GM23338 (cell line): ENCODE results near the gene NDP. TPM values are rescaled to one million over a fixed set of nuclear protein-coding genes. Genes with fewer than 3 reads are reported as not detected.

ENCODE experiments used
- ATAC-seq: fragments of 200-7000 bp; cut with Tn5 transposase; 3 replicates; pipeline ENCODE4 v1.9.1; 2020
- DNase-seq: peaks from one replicate; pipeline ENCODE4 v3.0.0-alpha.2; 2015; ENCODE audit warnings: low spot score
- H2AFZ ChIP-seq: fragments of 200-600 bp; sonication (generic); 2 replicates; pipeline ENCODE4 v1.8.0; 2016; ENCODE audit warnings: antibody characterized with exemption, mild to moderate bottlenecking, moderate library complexity
- H3F3A ChIP-seq: fragments of 200-600 bp; sonication (generic); replicated peaks from 2 replicates; pipeline ENCODE4 v1.8.0; 2017; ENCODE audit warnings: antibody characterized with exemption, mixed run types, low read depth
- H3K27ac ChIP-seq: fragments of 200-600 bp; sonication (generic); 2 replicates; pipeline ENCODE4 v1.6.1; 2016; ENCODE audit warnings: low read depth
- H3K27me3 ChIP-seq: fragments of 200-600 bp; sonication (generic); 2 replicates; pipeline ENCODE4 v1.8.0; 2016; ENCODE audit warnings: mild to moderate bottlenecking, mixed run types, moderate library complexity; ENCODE audit not compliant: insufficient read depth
- H3K36me3 ChIP-seq: fragments of 200-600 bp; sonication (generic); 2 replicates; pipeline ENCODE4 v1.8.0; 2016; ENCODE audit warnings: mild to moderate bottlenecking; ENCODE audit not compliant: insufficient read depth
- H3K4me1 ChIP-seq: fragments of 200-600 bp; sonication (generic); 2 replicates; pipeline ENCODE4 v1.8.0; 2016; ENCODE audit warnings: mild to moderate bottlenecking, moderate library complexity; ENCODE audit not compliant: insufficient read depth
- H3K4me2 ChIP-seq: fragments of 200-600 bp; sonication (generic); 2 replicates; pipeline ENCODE4 v1.7.1; 2017; ENCODE audit warnings: mixed run types
- H3K4me3 ChIP-seq: fragments of 200-600 bp; sonication (generic); 2 replicates; pipeline ENCODE4 v1.6.1; 2016; ENCODE audit warnings: mixed run types
- H3K79me2 ChIP-seq: fragments of 200-600 bp; sonication (generic); replicated peaks from 2 replicates; pipeline ENCODE4 v1.8.0; 2017; ENCODE audit warnings: mild to moderate bottlenecking; ENCODE audit not compliant: insufficient read depth
- H3K9me2 ChIP-seq: fragments of 200-600 bp; sonication (generic); 2 replicates; pipeline ENCODE4 v1.8.0; 2017; ENCODE audit not compliant: insufficient read depth
- H4K20me1 ChIP-seq: fragments of 200-600 bp; sonication (generic); replicated peaks from 2 replicates; pipeline ENCODE4 v1.8.0; 2017; ENCODE audit warnings: mild to moderate bottlenecking; ENCODE audit not compliant: insufficient read depth
- H3K27ac Mint-ChIP-seq: 2 replicates; pipeline ENCODE4 v1.8.0; 2020; ENCODE audit warnings: inconsistent platforms, mild to moderate bottlenecking, moderate library complexity, mixed read lengths
- H3K27me3 Mint-ChIP-seq: 3 replicates; pipeline ENCODE4 v1.8.0; 2022; ENCODE audit warnings: low read depth, mild to moderate bottlenecking, moderate library complexity, mixed read lengths, inconsistent platforms; ENCODE audit not compliant: insufficient read depth, poor library complexity
- H3K36me3 Mint-ChIP-seq: 3 replicates; pipeline ENCODE4 v1.8.0; 2021; ENCODE audit warnings: low read depth, mild to moderate bottlenecking, inconsistent platforms, moderate library complexity, mixed read lengths
- H3K4me1 Mint-ChIP-seq: 3 replicates; pipeline ENCODE4 v1.8.0; 2020; ENCODE audit warnings: mild to moderate bottlenecking, inconsistent platforms, mixed read lengths
- H3K4me3 Mint-ChIP-seq: 3 replicates; pipeline ENCODE4 v1.8.0; 2021; ENCODE audit warnings: moderate library complexity, mild to moderate bottlenecking, inconsistent platforms, mixed read lengths
- H3K9me3 Mint-ChIP-seq: 3 replicates; pipeline ENCODE4 v1.8.0; 2020; ENCODE audit warnings: moderate library complexity, mild to moderate bottlenecking, inconsistent platforms, mixed read lengths
- CREB1 ChIP-seq: fragments of 250-450 bp; sonication (Bioruptor Pico); IDR thresholded peaks from 2 replicates; pipeline ENCODE4 v1.5.0; 2020; ENCODE audit warnings: low read depth, mild to moderate bottlenecking, moderate library complexity
- CTCF ChIP-seq, 2 experiments: fragments of 200-600 bp in 1 of 2; sonication (generic) in 1 of 2; conservative IDR thresholded peaks; 2 replicates each; pipeline versions ENCODE4 v1.5.1 to v1.6.1; 2016 to 2017; ENCODE audit warnings: antibody characterized with exemption in 2 of 2, low read depth in 2 of 2, mild to moderate bottlenecking in 2 of 2, moderate library complexity in 1 of 2
- EZH2 ChIP-seq: fragments of 200-600 bp; sonication (generic); IDR thresholded peaks from one replicate; pipeline ENCODE4 v1.8.0; 2017; ENCODE audit warnings: antibody characterized with exemption, mild to moderate bottlenecking, low read depth; ENCODE audit not compliant: unreplicated experiment
- EZH2phosphoT487 ChIP-seq: fragments of 200-600 bp; sonication (generic); IDR thresholded peaks from one replicate; pipeline ENCODE4 v1.8.1; 2018; ENCODE audit warnings: antibody characterized with exemption; ENCODE audit not compliant: unreplicated experiment
- JUNB ChIP-seq: IDR thresholded peaks from one replicate; pipeline ENCODE4 v1.6.1; 2016; ENCODE audit warnings: antibody characterized with exemption; ENCODE audit not compliant: unreplicated experiment
- NANOG ChIP-seq: IDR thresholded peaks from 2 replicates; pipeline ENCODE4 v1.6.1; 2016; ENCODE audit warnings: antibody characterized with exemption, borderline replicate concordance
- POLR2AphosphoS5 ChIP-seq: IDR thresholded peaks from 2 replicates; pipeline ENCODE4 v1.6.1; 2016; ENCODE audit warnings: antibody characterized with exemption, low read depth
- REST ChIP-seq: IDR thresholded peaks from one replicate; pipeline ENCODE4 v1.6.1; 2018; ENCODE audit warnings: antibody characterized with exemption; ENCODE audit not compliant: unreplicated experiment
- STAT1 ChIP-seq: IDR thresholded peaks from one replicate; pipeline ENCODE4 v1.6.1; 2016; ENCODE audit warnings: antibody characterized with exemption; ENCODE audit not compliant: unreplicated experiment
- ZNF114 ChIP-seq: fragments of 250-450 bp; sonication (Bioruptor Pico); IDR thresholded peaks from 2 replicates; pipeline ENCODE4 v1.5.0; 2020; ENCODE audit warnings: mild to moderate bottlenecking, moderate library complexity
- ZNF331 ChIP-seq: fragments of 250-450 bp; sonication (Bioruptor Pico); IDR thresholded peaks from 2 replicates; pipeline ENCODE4 v1.5.0; 2020; ENCODE audit warnings: low read depth, mild to moderate bottlenecking, moderate library complexity
- polyA plus RNA-seq: library from polyadenylated mRNA; unstranded; fragments of >200 nt; fragmentation: Nextera tagmentation; extraction: Ambion mirVana; gene quantifications from 2 replicates; pipeline ENCODE4 v1.2.1, GENCODE V29; 2016
- total RNA-seq: library from RNA; depleted of rRNA; stranded (reverse); fragments of >200 nt; shearing (Covaris generic); gene quantifications from 2 replicates; pipeline ENCODE4 v1.2.3, GENCODE V29; 2014
- TF ChIP-seq, protein P1 (sequence below): IDR thresholded peaks from 2 replicates; pipeline ENCODE4 v1.6.1; 2016; ENCODE audit warnings: antibody characterized with exemption
- TF ChIP-seq, protein P2 (sequence below): fragments of 250-450 bp; sonication (Bioruptor Pico); IDR thresholded peaks from 2 replicates; pipeline ENCODE4 v1.5.0; 2020; ENCODE audit warnings: mild to moderate bottlenecking, moderate library complexity

NDP gene
- total and polyA plus RNA-seq, 2 experiments from 2014 or later: 0.14 TPM; not detected in 1

- no peaks in the 10 kb centered on the region for H3K27me3 Mint-ChIP-seq
- Histone ChIP-seq H3K27me3 (no peaks in the 10 kb centered on the region), H3K4me1 (no peaks in the 10 kb centered on the region), H3F3A (no peaks in the 10 kb centered on the region), H3K27ac (no peak overlapping the region), H3K4me3 (no peak overlapping the region), H2AFZ (no peak overlapping the region; the same call in 1 of the 2 replicates), H4K20me1 (no peaks in the 10 kb centered on the region), H3K79me2 (no peaks in the 10 kb centered on the region), H3K4me2 (no peak overlapping the region), H3K9me2 (no peaks in the 10 kb centered on the region), H3K36me3 (no peaks in the 10 kb centered on the region)
- no peak for TF ChIP-seq ZNF114 (CRISPR knock-in tag)
- no peak for TF ChIP-seq REST
- no peak for TF ChIP-seq POLR2AphosphoS5
- no peak for TF ChIP-seq JUNB
- TF ChIP-seq CTCF (conservative IDR thresholded peaks at IDR 0.05; ENCODE audit: low read depth in 2 of 2): no peak
- TF ChIP-seq EZH2phosphoT487: no peak
- TF ChIP-seq, protein P1, sequence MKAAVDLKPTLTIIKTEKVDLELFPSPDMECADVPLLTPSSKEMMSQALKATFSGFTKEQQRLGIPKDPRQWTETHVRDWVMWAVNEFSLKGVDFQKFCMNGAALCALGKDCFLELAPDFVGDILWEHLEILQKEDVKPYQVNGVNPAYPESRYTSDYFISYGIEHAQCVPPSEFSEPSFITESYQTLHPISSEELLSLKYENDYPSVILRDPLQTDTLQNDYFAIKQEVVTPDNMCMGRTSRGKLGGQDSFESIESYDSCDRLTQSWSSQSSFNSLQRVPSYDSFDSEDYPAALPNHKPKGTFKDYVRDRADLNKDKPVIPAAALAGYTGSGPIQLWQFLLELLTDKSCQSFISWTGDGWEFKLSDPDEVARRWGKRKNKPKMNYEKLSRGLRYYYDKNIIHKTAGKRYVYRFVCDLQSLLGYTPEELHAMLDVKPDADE: no peak
- TF ChIP-seq EZH2: no peak
- no peak for TF ChIP-seq NANOG
- no peak for TF ChIP-seq ZNF331 (CRISPR knock-in tag)
- TF ChIP-seq, protein P2, sequence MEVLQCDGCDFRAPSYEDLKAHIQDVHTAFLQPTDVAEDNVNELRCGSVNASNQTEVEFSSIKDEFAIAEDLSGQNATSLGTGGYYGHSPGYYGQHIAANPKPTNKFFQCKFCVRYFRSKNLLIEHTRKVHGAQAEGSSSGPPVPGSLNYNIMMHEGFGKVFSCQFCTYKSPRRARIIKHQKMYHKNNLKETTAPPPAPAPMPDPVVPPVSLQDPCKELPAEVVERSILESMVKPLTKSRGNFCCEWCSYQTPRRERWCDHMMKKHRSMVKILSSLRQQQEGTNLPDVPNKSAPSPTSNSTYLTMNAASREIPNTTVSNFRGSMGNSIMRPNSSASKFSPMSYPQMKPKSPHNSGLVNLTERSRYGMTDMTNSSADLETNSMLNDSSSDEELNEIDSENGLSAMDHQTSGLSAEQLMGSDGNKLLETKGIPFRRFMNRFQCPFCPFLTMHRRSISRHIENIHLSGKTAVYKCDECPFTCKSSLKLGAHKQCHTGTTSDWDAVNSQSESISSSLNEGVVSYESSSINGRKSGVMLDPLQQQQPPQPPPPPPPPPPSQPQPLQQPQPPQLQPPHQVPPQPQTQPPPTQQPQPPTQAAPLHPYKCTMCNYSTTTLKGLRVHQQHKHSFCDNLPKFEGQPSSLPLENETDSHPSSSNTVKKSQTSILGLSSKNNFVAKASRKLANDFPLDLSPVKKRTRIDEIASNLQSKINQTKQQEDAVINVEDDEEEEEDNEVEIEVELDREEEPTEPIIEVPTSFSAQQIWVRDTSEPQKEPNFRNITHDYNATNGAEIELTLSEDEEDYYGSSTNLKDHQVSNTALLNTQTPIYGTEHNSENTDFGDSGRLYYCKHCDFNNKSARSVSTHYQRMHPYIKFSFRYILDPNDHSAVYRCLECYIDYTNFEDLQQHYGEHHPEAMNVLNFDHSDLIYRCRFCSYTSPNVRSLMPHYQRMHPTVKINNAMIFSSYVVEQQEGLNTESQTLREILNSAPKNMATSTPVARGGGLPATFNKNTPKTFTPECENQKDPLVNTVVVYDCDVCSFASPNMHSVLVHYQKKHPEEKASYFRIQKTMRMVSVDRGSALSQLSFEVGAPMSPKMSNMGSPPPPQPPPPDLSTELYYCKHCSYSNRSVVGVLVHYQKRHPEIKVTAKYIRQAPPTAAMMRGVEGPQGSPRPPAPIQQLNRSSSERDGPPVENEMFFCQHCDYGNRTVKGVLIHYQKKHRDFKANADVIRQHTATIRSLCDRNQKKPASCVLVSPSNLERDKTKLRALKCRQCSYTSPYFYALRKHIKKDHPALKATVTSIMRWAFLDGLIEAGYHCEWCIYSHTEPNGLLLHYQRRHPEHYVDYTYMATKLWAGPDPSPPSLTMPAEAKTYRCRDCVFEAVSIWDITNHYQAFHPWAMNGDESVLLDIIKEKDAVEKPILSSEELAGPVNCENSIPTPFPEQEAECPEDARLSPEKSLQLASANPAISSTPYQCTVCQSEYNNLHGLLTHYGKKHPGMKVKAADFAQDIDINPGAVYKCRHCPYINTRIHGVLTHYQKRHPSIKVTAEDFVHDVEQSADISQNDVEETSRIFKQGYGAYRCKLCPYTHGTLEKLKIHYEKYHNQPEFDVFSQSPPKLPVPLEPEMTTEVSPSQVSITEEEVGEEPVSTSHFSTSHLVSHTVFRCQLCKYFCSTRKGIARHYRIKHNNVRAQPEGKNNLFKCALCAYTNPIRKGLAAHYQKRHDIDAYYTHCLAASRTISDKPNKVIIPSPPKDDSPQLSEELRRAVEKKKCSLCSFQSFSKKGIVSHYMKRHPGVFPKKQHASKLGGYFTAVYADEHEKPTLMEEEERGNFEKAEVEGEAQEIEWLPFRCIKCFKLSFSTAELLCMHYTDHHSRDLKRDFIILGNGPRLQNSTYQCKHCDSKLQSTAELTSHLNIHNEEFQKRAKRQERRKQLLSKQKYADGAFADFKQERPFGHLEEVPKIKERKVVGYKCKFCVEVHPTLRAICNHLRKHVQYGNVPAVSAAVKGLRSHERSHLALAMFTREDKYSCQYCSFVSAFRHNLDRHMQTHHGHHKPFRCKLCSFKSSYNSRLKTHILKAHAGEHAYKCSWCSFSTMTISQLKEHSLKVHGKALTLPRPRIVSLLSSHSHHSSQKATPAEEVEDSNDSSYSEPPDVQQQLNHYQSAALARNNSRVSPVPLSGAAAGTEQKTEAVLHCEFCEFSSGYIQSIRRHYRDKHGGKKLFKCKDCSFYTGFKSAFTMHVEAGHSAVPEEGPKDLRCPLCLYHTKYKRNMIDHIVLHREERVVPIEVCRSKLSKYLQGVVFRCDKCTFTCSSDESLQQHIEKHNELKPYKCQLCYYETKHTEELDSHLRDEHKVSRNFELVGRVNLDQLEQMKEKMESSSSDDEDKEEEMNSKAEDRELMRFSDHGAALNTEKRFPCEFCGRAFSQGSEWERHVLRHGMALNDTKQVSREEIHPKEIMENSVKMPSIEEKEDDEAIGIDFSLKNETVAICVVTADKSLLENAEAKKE (CRISPR knock-in tag): no peak
- no peak for TF ChIP-seq CREB1
- no peak for TF ChIP-seq STAT1
- H3K4me3 Mint-ChIP-seq: no peak overlapping the region
- H3K27ac Mint-ChIP-seq: no peak overlapping the region
- H3K9me3 Mint-ChIP-seq: no peaks in the 10 kb centered on the region
- ATAC-seq (no peak), DNase-seq (no peak)
- no peaks in the 10 kb centered on the region for H3K36me3 Mint-ChIP-seq
- H3K4me1 Mint-ChIP-seq: no peaks in the 10 kb centered on the region
Measured at GRCh38 chrX:44022964-44023363, 49.8 kb upstream of the NDP start.
